Measurements from ENCODE around the gene SLC25A48.

The SLC25A48 gene

GRCh38 chr5:135834639-135835529 is at the start of gene SLC25A48:
SLC25A48 (plus strand) TSS chr5:135834663; CDS start chr5:135834848, 185 bp downstream.
- DNase-seq (ENCODE audit: low read depth), result no peak
- H3K4me3 ChIP-seq (ENCODE audit: control insufficient read depth, low read depth, low read length), result peak within 1 kb of the TSS; percentile 25
- TF ChIP-seq CTCF (IDR thresholded peaks at IDR 0.05; ENCODE audit: control insufficient read depth, insufficient read depth, low read depth, low read length, missing control alignments), result no peak

DNA sequence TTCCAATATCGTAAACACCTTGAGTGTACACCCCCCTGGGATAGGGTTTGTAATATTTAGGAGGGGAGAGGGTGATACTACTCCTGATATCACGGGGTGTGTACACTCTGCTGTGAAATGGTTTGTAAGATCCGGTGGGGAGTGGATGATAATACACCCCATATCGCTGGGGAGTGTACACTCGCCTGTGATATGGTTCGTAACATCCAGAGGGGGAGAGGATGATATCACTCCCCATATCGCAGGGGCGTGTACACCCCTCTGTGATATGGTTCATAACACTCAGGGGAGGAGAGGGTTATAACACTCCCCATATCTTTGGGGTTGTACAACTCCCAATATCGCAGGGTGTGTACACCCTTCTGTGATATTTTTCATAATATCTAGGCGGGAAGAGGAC is 33.8 kb upstream of the SLC25A48 start:
- no peak overlapping the region for H3K4me3 ChIP-seq (ENCODE audit: control insufficient read depth, low read depth, low read length)
- DNase-seq (ENCODE audit: low read depth), result no peak
- no peak for TF ChIP-seq CTCF (IDR thresholded peaks at IDR 0.05; ENCODE audit: control insufficient read depth, insufficient read depth, low read depth, low read length, missing control alignments)

DNA sequence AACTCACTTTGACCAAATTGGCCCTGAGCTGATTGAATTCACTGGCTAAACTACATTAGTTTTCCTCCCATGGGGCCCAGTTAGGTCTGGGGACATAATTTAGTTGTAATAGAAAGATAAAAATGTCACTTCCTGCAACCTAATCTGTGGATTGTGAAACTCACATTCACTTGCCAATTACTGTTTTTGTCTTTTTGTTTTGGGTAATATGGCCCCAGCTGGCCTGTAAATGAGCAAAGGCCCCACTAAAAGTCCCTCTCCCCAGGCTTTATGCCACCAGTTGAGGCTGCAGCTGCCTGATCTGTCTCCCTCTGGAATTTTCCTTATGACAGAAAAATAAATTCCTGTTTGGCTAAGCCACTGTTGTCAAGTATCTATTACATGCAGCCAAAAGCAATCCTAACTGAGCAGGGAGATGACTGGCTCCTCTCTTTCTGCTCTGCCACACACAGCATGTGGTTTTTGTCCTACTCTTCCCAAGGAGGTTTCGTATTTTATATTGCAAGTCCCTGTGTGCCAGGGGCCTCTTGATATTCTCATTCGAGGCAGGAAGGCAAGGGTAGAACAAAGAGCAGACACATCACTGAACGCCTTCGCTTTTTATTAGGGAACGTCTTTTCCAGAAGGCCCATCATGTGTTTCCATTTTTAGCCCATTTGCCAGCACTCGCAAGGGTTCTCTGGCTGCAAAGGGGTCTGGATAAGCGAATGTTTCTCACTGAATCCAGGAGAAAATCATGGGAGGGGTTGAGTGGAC is 24.1 kb upstream of the SLC25A48 start:
- DNase-seq (ENCODE audit: low read depth), result no peak
- no peak for TF ChIP-seq CTCF (IDR thresholded peaks at IDR 0.05; ENCODE audit: control insufficient read depth, insufficient read depth, low read depth, low read length, missing control alignments)
- H3K4me3 ChIP-seq (ENCODE audit: control insufficient read depth, low read depth, low read length), result no peak overlapping the region

DNA sequence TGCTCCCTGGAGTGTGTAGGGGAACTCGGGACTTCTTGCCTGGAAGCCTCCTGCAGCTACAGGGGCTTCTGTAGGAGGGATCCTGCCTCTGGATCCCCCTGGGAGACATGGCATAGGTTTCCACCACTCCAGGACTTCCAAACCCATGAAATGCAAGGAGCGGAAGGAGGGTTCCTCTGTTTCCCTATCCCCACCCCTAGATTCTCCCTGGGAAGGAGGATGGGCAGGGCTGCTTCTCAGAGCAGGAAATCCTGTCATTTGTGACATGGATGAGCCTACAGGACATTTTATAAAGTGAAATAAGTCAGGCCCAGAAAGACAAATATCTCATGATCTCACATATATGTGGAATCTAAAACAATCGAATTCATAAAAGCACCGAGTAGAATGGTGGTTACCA is 23.5 kb upstream of the SLC25A48 start:
- no peak for TF ChIP-seq CTCF (IDR thresholded peaks at IDR 0.05; ENCODE audit: control insufficient read depth, insufficient read depth, low read depth, low read length, missing control alignments)
- H3K4me3 ChIP-seq (ENCODE audit: control insufficient read depth, low read depth, low read length), result no peak overlapping the region
- no peak for DNase-seq (ENCODE audit: low read depth)

DNA sequence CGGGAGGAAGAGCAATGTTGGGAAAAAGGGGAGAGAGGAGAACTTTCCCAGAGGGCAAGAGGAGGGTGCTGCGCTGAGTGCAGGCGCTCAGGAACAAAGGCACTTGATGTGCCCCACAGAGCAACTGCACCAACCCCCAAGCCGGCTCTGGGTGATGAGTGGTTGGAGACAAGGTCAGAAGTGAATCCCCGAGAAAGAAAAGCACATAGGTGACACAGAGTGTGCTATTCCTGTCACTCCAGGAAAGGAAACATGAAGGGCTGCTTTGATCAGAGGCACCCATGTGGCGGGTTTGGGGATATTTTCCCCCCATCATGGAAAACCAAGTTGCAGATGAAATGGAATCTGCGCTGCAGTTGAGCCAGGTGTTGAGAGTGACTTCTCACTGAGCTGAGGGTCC is 20.7 kb upstream of the SLC25A48 start:
- TF ChIP-seq CTCF (IDR thresholded peaks at IDR 0.05; ENCODE audit: control insufficient read depth, insufficient read depth, low read depth, low read length, missing control alignments), result no peak
- DNase-seq (ENCODE audit: low read depth), result no peak
- no peak overlapping the region for H3K4me3 ChIP-seq (ENCODE audit: control insufficient read depth, low read depth, low read length)

- no peak for TF ChIP-seq CTCF (IDR thresholded peaks at IDR 0.05; ENCODE audit: control insufficient read depth, insufficient read depth, low read depth, low read length, missing control alignments)
- DNase-seq (ENCODE audit: low read depth), result no peak
- no peak overlapping the region for H3K4me3 ChIP-seq (ENCODE audit: control insufficient read depth, low read depth, low read length)
Observed at GRCh38 chr5:135814316-135814715, 20.1 kb upstream of the SLC25A48 start.

Data from AG09309 (cell line).